Fibroblast of skin of right quadriceps (primary cell): ENCODE results near the gene VSX2.

Source experiments
- DNase-seq: peaks from one replicate; pipeline ENCODE4 v3.0.0-alpha.2; 2013

VSX2 gene

DNA sequence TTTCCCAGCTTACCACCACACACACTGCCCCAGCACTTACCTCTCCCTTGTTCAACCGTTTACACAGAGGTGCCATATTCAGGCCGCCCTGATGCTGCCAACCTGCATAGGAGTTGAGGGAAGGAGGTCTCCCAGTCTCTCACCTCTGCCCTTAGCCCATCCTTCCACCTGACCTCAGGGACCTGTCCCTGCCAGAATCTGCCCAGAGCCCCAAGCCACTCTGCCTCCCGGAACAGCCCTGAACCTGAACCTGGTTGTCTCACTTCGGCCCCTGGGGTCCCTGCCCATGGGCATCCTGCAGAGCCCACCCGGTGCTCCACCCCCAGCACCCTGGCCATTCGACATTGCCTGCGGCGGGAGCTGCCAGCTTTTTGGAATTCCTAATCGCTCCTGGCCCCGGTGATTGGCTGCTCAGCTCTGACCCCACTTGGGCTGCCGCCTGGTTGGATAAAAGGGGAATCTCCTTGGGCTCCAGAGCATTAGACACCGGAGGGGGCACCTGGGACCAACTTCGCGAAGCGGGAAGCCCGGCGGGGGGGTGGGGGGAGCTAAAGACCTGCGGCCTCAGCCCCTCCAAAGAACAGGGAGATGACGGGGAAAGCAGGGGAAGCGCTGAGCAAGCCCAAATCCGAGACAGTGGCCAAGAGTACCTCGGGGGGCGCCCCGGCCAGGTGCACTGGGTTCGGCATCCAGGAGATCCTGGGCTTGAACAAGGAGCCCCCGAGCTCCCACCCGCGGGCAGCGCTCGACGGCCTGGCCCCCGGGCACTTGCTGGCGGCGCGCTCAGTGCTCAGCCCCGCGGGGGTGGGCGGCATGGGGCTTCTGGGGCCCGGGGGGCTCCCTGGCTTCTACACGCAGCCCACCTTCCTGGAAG is at the start of gene VSX2:
TSS of gene VSX2 (plus strand) at position 476 of the 874 bp plus-strand sequence. CDS start at position 589, 113 bp downstream.
- no peak for DNase-seq

DNA sequence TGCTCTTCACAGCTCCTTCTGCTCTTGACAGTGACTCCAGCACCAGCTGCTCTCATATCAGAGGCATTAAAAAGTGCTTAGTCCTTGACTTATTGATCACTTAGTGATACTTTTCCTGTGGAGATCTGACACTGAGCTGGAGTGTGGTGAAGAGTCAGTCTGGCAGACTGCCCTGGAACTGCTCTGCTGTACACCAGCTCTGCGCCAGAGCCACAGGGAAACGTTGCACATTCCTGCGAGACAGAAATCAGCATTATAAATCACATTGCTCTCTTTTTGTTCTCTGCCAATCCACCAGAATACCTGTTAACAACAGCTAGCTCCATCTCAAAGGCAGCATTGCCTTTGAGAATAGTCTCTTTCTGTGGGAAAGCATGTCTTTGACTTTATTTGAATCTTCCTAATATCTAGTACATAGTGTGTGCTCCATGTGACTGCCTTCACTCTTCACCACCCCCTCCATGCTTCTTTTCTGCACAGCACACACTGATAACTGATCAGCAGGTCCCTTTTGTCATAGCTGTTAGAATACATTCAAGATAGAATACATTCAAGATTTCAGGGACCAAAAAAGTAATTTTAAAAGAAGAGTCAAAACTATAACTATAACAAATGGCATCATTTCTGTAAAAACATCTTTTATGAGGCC is 48.2 kb upstream of the VSX2 start:
- DNase-seq: no peak

DNA sequence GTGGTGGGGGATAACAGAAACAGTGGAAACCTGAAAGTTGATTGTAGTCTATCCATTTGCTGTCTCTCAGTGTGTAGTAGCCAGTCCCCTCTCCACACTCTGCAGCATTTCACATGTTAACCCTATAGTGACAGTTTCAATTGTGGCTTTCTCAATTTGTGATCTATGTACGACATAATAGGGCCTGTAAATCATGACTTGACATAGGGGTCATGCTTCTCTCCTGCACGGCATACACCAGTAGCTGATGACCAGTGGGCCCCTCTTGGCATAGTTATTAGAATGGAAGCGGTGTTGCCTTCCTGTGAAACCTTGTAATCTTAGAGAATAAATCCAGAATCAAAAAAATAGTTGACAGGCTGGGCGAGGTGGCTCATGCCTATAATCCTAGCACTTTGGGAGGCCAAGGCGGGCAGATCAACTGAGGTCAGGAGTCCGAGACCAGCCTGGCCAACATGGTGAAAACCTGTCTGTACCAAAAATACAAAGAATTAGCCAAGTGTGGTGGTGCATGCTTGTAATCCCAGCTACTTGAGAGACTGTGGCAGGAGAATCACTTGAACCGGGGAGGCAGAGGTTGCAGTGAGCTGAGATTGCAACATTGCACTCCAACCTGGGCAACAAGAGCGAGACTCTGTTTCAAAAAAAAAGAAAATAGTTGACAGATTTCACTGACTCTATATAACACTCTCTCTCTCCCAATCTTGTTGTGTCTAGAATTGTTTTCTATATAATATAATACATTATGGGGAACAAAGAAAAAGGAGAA is 44.6 kb upstream of the VSX2 start:
- DNase-seq: no peak

DNA sequence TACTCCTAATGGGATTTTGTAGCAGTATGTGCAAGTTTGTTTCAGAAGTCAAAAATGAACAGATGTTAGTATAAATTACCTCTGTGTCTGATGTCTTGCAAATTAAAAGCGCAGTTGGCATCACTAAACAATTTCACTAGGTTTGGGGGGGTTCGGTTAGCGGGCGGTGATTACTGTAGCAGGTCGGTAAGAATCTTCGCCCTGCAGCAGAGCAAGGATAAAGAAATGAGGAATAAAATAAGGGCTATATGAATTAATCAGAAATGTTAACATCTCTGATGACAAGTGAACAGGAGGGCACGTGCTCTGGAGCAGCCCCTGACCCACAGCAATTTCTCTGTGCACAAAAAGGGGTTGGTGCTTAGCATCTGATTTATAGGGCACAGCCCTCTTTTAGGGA is 43.6 kb upstream of the VSX2 start:
- no peak for DNase-seq

DNA sequence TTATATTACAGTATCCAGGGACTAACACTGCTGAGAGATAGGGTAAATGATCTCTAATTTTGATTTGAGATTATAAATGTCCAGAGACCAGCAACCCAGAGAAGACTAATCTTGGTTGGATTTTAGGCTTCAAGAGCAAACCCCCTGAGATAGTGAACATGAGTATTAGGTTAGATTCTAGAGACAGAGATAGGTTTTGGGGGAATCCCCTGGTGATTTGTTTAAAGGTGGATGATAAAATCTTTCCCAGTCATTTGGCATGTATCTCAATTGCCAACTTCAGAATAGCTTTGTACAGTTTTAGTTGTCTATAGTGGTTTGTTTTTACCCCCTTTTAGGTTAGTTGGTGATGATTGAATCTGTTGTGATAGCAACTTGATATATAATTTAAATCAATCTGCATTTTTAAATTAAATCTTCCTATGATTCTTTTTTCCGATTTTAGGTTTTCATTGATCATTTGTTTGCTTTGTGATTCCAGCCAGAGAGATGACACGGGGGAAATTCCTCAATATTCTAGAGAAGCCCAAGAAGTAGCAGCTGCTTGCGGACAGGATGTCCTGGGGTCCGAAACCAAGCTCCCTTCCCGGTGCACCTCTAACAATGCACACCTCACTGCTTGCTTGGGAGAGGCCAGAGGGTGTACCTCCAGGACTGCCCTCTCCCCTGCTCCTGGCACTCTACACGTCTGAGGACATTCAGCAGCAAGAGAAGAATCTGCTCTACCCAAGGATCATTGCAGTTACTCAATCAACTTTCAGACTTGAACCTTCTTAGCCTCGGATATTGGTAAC is 40.6 kb upstream of the VSX2 start:
- no peak for DNase-seq

DNA sequence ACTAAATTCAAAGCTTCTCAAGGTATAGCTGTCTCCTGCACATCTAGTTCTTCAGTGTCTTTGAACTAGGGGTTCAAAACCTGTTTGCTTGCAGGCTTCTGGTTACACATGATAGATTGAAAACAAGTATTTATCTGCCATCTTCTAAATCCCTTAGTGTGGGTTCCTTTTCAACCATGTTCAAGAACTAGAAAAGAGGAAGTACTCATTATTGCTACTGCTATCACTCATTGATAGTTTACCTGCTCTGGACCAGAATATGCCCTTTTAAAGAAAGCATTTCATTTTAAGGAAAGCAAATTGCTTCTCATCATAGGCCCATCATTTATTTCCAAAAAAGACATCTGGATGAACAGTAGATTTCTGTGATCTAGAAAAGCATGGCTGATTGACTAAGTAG is 37.1 kb upstream of the VSX2 start:
- DNase-seq: no peak

DNA sequence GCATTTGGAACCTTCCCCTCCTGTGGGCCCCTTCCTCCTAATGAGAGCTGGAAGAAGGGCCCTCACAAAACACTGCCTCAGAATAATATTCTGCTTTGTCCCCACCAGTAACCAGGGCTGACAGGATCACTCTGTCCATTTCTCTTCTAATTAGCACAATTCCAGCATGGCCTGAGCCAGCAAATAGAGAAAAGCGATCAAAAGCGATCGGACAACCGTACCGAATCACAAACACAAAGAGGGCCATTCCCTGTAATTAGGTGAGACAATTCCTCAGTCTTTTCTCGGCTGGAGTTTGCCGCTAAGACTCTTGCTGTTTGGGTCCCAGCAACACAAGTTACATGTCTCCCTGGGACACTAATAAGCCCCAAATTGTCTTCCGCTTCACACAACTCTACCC is 35.6 kb upstream of the VSX2 start:
- DNase-seq: no peak

DNA sequence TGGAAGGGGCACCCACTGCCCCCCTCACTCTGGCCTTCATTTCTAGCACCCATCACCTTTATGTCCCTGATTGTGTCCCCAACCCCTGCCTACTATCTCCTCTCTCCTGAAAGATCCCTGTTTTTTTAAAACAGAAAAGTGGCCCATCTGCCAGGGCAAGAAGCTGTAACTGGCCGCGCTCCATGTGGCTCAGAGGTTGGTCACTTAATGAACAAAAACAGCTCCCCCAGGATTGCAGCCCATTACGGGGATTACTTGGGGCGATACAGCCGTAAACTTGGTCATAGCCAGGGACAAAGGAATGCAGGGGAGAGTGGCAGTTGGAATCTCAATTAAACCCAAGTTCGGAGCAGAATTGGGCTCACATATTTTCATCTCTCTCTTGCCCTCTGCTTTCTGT is 34.8 kb upstream of the VSX2 start:
- DNase-seq: no peak

DNA sequence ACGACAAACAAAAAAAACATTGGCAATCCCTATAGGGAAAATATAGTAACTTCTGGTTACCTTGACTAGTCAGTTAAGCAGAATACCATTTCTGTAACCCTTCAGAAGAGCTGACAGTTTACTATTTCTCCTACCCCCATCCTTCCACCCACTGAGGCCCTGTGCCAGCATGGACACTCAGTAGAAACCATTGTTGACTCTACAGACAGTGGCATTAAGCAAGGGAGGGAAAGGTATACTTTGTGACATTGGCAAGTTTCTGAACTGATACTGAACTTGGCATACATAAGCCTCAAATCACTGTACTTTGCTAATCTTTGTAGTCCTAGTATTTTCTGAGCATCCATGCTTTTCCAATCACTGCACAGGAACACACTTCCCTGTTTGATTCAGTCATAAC is 33.4 kb upstream of the VSX2 start:
- no peak for DNase-seq

DNA sequence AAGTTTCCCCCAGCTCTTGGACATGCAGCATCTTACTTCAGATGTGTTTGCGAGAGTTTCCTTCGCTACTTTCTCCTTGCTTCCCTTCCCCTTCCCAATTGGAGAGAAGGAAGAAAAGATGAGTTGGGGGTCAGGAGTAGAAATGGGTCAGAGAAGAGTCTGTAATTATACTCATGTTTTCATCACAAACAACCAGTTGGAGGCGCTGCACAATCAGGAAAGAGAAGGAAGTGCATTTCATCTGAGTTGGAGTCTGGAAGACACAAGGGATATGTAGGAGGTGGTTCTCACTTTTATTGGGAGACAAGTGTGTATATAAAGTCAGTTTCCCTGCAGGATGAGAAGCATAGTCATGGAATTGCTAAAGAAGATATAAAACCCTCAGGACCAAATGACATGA is 31.3 kb upstream of the VSX2 start:
- no peak for DNase-seq

DNA sequence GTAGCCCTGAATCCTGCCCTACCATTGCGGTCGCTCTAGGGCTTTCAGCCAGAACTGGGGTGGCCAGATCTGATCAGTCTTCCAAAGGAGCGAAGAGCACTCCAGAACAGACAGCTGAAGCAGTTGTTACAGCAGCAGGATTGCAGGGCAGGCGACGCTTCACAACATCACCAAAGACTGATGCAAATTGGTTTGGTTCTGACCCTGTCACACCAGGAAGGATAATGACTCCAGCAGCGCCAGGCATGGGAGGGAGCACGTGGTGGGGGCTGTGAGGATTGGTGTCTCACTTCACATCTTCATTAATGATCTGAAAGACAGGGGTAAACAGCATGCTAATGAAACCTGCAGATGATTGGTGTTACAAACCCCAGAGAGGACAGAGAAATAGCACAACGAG is 30.6 kb upstream of the VSX2 start:
- DNase-seq: no peak

DNA sequence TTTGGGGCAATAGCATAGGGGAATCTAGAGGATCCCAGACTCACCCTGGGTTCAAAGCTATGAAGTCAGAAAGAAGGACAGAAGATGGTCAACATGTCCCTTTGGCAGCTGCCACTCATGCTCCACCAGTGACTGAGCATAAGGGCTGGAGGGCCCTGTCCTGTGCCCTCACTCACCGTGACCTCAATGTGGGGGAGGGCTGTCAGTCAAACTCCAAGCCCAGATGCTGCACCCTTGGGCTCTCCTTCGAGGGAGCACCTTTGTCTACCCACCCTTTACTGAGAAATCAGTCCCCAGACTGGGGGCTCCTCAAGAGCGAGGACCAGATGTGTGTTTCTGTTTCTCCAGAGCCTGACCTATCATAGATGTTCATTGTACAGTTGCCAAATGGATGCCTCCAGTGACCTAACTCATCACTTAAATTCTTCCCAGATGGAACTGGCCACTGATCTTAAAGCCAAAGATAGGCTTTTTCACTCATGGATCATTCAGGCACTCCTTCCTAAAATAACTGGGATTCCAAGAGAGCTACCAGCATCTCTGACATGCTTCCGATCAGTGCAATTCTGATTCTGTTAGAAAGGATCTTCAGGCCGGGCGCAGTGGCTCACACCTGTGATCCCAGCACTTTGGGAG is 27.2 kb upstream of the VSX2 start:
- no peak for DNase-seq

DNA sequence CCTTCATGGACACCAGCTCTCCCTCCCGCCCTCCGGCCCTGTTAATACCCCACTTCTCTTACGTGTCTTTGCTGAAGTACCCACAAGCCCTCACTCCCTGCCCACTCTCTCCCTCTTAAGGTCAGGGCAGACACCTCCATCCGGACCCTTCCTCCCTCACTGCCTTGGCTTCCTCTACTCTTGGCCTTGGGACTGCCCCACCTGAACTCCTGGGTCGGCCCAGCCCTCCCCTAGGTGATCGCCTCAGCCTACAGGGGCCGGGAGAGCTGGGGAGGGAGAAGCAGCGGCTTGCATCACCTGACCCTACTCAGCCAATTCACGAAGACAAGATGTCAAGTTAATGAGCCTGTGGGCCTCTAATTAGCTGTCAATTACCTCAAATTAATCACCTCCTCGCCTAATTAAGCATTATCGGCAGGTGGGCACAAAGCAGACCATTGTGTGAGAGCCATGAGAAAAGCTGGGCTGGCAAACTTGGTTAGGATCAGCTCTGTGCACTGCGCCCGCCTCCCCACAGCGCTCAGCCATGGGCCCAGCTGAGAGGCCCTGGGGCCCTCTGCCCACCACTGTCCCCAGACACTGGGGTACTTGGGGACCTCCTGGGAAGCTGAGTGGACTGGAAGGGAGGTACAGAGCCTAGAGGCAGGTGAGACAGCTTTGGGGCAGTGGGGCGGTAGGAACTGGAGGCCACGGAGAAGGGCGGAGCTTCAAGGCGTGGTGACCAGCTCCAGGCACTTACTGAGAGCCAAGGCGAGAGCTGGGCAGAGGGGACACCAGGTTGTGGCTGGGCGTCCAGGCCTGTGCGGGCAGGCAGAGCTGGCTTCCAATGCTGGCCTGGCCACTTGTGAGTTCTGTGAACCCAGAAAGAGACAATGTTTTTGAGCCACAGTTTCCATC is 25.1 kb upstream of the VSX2 start:
- no peak for DNase-seq

DNA sequence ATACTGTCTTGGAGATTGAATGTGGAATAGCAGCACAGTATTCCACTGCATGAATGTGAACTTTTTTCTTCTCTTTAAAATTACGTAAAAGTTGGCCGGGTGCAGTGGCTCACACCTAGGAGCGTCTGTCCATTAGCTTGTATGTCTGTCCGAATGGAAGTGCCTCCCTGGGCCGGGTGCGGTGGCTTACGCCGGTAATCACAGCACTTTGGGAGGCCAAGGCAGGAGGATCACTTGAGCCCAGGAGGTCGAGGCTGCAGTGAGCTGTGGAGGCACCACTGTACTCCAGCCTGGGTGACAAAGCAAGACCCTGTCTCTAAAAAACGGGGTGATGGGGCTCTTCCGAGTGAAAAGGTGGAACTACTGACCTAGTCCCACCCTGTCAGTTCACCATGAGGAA is 22.6 kb upstream of the VSX2 start:
- DNase-seq: no peak

DNA sequence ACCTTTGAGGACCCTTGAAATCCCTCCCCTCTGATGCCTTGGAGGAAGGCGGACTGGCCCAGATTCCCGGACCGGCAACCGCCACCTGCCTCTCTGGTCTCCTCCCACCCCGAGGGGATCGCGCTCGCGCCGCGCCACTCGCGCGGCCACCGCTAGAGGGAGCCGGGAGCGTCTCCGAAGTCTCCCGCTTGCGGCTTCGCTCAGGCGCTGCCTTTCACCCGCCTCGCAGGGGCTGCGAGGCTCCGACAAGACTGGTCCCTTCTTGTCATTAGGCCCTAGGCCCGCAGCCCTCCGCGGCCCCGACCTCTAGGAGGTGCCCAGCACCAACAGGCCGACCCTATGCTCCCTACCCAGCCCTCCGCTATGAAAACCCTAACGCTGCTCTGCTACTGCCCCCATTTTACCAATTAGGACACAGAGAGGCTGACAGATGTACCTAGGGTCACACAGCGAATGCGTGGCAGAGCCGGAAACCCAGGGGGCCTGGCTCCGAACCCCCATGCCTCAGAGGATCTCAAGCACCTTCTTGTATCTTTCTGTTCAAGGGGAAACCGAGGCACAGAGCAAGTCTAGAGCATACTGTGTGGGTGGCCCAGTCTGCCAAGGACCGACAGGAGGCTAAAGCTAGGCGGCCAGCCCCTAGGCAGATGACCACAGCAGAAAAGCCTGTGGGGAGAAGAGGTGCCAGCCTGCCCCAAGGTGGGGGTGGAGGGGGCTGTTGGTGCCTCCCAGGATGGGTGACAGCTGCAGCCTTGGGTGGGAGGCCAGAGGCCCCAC is 21.4 kb upstream of the VSX2 start:
- DNase-seq: peak; percentile 53

DNA sequence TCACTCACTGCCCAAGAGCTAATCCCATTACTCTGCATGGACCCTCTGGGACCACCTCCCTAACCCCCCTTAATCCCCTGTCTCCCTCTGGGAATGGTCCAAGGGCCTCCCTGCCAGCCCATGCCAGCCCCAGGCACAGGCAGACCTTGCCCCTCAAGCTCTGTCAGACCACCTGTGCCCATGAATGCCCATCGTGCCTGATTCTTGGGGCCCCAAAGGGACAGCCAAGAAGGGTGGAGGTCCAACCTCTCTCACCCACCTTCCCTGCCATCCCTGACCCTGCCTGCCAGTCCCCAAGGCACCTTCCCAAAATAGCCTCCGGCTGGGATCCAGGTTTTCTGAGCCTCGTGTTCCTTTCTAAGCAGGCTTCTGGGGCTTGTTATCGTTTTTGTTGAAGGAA is 20.8 kb upstream of the VSX2 start:
- no peak for DNase-seq

DNA sequence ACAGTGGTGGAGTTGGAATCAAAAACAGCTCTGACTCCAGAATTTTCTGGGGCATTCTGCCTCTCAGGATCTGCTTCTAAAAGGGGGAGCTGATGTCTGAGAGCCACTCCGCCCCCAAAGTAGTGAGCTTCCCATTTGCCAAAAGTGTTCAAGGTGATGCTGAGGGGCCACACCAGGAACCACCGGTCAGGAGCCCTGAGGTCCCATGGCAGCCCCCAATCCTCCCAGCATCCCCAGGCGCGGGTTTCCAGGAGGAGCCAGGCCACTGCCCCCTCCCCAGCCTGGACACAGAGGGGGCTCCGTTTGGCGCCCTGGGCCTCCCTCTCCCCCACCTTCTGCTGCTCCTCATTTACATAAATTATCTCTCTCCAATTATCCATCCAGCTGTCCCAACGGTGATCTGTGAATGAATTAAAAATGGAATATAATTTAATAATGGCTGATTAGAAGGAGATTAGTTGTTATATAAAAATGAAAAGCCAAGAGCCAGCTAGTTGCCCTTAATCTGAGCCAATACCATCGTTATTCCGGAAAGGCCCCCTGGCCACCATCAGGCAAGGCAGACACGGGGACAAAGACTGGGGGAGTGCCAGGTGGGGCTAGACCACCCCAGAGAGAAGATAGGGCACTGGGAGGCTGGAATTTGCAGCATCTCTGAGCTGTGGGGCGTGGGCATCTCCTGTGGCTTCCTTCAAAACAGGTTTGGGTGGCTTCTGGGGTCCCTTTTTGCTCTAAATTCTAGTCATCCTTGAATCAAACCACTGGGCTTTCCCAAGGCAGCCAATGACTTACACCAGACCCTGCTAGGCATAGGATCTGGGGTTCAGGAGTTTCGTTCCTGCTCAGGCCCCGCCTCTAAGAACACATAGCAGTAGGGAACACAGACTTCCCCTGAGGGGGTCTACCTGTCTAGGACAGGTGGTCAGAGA is 19.7 kb upstream of the VSX2 start:
- DNase-seq: no peak

DNA sequence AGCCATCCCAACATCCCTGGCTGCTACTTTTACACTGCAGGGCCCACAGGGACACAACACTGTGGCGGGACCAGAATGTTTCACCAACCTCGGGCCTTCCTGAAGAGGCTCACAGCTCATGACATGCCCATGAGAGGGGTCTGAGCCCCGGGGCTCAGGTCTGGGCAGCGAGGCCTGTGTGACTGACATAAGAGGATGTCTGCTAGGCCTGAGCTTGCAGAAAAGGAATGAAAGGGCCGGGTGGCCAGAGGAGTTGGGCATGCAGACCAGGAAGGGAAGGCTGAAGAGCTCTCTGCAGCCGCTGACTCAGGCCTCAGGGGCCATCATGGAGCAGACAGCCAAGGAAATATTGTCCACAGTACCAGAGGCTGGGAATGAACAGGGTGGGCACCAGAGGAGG is 18.3 kb upstream of the VSX2 start:
- no peak for DNase-seq

DNA sequence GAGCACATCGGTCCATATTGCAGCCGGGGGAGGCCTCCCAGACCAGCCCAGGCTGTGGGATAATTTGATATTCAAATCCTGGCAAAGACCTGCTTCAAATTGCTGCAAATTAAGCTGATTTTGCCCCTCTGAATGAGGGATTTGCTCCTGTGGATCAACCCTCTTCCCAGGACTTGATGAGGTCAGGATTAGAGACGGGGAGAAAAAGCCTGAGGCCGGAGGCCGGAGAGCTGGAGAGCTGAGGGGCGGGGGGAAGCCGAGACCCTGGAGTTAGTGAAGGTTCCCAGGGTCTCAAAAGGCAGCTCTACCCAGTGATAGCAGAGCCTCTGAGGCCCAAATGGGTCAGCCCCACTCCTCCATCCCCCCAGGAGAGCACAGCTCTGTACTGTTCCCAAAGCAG is 17.5 kb upstream of the VSX2 start:
- DNase-seq: no peak
